Nephron progenitor cell (in vitro differentiated cells): ENCODE data around the gene SLC25A45.
A peak's percentile ranks its signal among the peaks of the same experiment; 100 is the strongest.

Experiments
- DNase-seq: peaks from one replicate; pipeline ENCODE4 v3.0.0; 2021
- H3K27ac Mint-ChIP-seq: 2 replicates; pipeline ENCODE4 v1.8.0; 2021; ENCODE audit warnings: mild to moderate bottlenecking, moderate library complexity, mixed read lengths
- H3K27me3 Mint-ChIP-seq: 2 replicates; pipeline ENCODE4 v1.8.0; 2021; ENCODE audit warnings: mild to moderate bottlenecking, low read depth, mixed read lengths; ENCODE audit not compliant: poor library complexity
- H3K36me3 Mint-ChIP-seq: 2 replicates; pipeline ENCODE4 v1.8.0; 2021; ENCODE audit warnings: low read depth, mixed read lengths
- H3K4me1 Mint-ChIP-seq: 2 replicates; pipeline ENCODE4 v1.8.0; 2021; ENCODE audit warnings: mixed read lengths
- H3K4me3 Mint-ChIP-seq: 2 replicates; pipeline ENCODE4 v1.8.0; 2021; ENCODE audit warnings: mild to moderate bottlenecking, moderate library complexity, mixed read lengths
- H3K9me3 Mint-ChIP-seq: 2 replicates; pipeline ENCODE4 v1.8.0; 2021; ENCODE audit warnings: mild to moderate bottlenecking, moderate library complexity, mixed read lengths
- CTCF ChIP-seq: fragments of 200-600 bp; sonication (generic); IDR thresholded peaks from 2 replicates; pipeline ENCODE4 v1.5.0; 2021; ENCODE audit warnings: antibody characterized with exemption

Gene SLC25A45

GRCh38 chr11:65425105-65425970, 42.9 kb upstream of the SLC25A45 start:
- peak overlapping the region; percentile 60 for H3K27ac Mint-ChIP-seq
- no peaks in the 10 kb centered on the region for H3K9me3 Mint-ChIP-seq
- H3K27me3 Mint-ChIP-seq: no peaks in the 10 kb centered on the region
- TF ChIP-seq CTCF: no peak
- peaks cover 94% of the 10 kb centered on the region for H3K4me1 Mint-ChIP-seq
- peak overlapping the region; percentile 95 for H3K4me3 Mint-ChIP-seq
- no peaks in the 10 kb centered on the region for H3K36me3 Mint-ChIP-seq
- no peak for DNase-seq

GRCh38 chr11:65424205-65425104, 42.0 kb upstream of the SLC25A45 start:
- DNase-seq: no peak
- H3K9me3 Mint-ChIP-seq: no peaks in the 10 kb centered on the region
- no peaks in the 10 kb centered on the region for H3K36me3 Mint-ChIP-seq
- TF ChIP-seq CTCF: no peak
- H3K27me3 Mint-ChIP-seq: no peaks in the 10 kb centered on the region
- peak overlapping the region; percentile 81 for H3K27ac Mint-ChIP-seq
- H3K4me3 Mint-ChIP-seq: peak overlapping the region; percentile 95
- peaks cover 94% of the 10 kb centered on the region for H3K4me1 Mint-ChIP-seq

GRCh38 chr11:65423516-65424204, 41.2 kb upstream of the SLC25A45 start:
- peak overlapping the region; percentile 95 for H3K4me3 Mint-ChIP-seq
- H3K27me3 Mint-ChIP-seq: no peaks in the 10 kb centered on the region
- no peaks in the 10 kb centered on the region for H3K9me3 Mint-ChIP-seq
- TF ChIP-seq CTCF: no peak
- peaks cover 95% of the 10 kb centered on the region for H3K4me1 Mint-ChIP-seq
- H3K36me3 Mint-ChIP-seq: no peaks in the 10 kb centered on the region
- no peak overlapping the region for H3K27ac Mint-ChIP-seq
- no peak for DNase-seq

GRCh38 chr11:65422633-65423515, 40.4 kb upstream of the SLC25A45 start, which contains the start of gene NEAT1:
Gene NEAT1, plus strand, starts transcription at chr11:65422798.
- no peaks in the 10 kb centered on the region for H3K36me3 Mint-ChIP-seq
- peaks cover 95% of the 10 kb centered on the region for H3K4me1 Mint-ChIP-seq
- H3K27me3 Mint-ChIP-seq: no peaks in the 10 kb centered on the region
- DNase-seq: peak; percentile 92
- H3K9me3 Mint-ChIP-seq: no peaks in the 10 kb centered on the region
- H3K4me3 Mint-ChIP-seq: peak within 1 kb of the TSS; percentile 95
- TF ChIP-seq CTCF: no peak
- H3K27ac Mint-ChIP-seq: peak within 1 kb of the TSS; percentile 100
